Measurements from ENCODE around the gene RGS18.

The RGS18 gene

DNA sequence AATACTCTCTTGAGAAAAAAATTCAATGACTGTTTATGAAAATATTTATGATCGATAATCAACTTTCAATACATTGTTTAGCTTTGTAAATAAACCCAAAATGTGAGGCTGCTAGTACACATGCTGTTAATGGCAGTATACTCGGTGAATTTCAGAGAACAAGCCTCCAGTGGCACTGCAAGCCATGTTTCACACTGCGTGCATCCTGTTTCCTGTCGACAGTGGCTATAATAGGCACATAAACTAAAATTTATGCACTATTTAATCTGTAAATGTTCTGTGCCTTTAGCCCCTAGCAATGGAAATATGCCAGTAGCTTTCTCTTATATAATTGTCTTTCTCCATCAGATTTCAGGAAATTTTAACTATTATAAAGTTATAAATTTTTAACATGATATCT lies 26.3 kb upstream of the RGS18 start:
- Histone ChIP-seq H3K36me3 (ENCODE audit: low read depth) (no peaks in the 10 kb centered on the region), H3K4me3 (ENCODE audit: severe bottlenecking) (no peak overlapping the region), H3K9me3 (ENCODE audit: severe bottlenecking) (no peaks in the 10 kb centered on the region), H3K27me3 (ENCODE audit: insufficient read depth, poor library complexity, severe bottlenecking) (no peaks in the 10 kb centered on the region), H3K4me1 (ENCODE audit: insufficient read depth, poor library complexity, severe bottlenecking) (peaks cover 6% of the 10 kb centered on the region), H3K27ac (ENCODE audit: poor library complexity, severe bottlenecking) (no peak overlapping the region)
- DNase-seq (ENCODE audit: low spot score) (no peak), ATAC-seq (ENCODE audit: low read depth) (no peak)
- TF ChIP-seq, protein P1, sequence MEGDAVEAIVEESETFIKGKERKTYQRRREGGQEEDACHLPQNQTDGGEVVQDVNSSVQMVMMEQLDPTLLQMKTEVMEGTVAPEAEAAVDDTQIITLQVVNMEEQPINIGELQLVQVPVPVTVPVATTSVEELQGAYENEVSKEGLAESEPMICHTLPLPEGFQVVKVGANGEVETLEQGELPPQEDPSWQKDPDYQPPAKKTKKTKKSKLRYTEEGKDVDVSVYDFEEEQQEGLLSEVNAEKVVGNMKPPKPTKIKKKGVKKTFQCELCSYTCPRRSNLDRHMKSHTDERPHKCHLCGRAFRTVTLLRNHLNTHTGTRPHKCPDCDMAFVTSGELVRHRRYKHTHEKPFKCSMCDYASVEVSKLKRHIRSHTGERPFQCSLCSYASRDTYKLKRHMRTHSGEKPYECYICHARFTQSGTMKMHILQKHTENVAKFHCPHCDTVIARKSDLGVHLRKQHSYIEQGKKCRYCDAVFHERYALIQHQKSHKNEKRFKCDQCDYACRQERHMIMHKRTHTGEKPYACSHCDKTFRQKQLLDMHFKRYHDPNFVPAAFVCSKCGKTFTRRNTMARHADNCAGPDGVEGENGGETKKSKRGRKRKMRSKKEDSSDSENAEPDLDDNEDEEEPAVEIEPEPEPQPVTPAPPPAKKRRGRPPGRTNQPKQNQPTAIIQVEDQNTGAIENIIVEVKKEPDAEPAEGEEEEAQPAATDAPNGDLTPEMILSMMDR (IDR thresholded peaks at IDR 0.05; ENCODE audit: poor library complexity, severe bottlenecking) = no peak

DNA sequence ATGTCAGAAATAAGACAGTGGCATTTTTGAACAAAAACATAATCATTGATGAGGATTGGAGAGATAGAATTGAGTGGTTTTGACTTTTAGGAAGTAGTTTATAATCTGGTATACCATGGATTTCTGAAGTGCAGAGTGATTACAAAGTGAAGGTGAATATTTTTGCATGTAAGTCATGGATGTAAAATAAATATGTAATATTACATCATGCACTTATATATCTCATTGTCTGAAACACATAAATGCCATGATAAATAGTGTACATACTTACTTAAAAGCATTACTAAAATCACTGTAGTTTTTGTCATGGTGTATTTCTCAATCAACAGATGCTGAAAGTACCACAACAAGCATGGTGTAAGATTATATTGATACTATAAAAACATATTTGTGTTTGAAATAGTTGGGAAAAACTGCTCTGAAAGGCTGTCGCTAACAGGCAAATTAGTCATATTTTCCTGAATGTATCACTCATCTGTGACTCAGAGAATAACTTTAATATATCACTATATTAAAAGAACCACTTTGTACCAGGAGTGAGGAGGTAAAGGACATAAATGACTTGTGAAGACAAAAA lies 24.8 kb upstream of the RGS18 start:
- no peak overlapping the region for H3K4me3 ChIP-seq (ENCODE audit: severe bottlenecking)
- peak; percentile 77 for ATAC-seq (ENCODE audit: low read depth)
- no peak for DNase-seq (ENCODE audit: low spot score)
- TF ChIP-seq, protein P1 (IDR thresholded peaks at IDR 0.05; ENCODE audit: poor library complexity, severe bottlenecking) = no peak
- peaks cover 6% of the 10 kb centered on the region for H3K4me1 ChIP-seq (ENCODE audit: insufficient read depth, poor library complexity, severe bottlenecking)
- no peaks in the 10 kb centered on the region for H3K36me3 ChIP-seq (ENCODE audit: low read depth)
- H3K27me3 ChIP-seq (ENCODE audit: insufficient read depth, poor library complexity, severe bottlenecking) = no peaks in the 10 kb centered on the region
- H3K9me3 ChIP-seq (ENCODE audit: severe bottlenecking) = no peaks in the 10 kb centered on the region
- peak overlapping the region; percentile 20 for H3K27ac ChIP-seq (ENCODE audit: poor library complexity, severe bottlenecking)

DNA sequence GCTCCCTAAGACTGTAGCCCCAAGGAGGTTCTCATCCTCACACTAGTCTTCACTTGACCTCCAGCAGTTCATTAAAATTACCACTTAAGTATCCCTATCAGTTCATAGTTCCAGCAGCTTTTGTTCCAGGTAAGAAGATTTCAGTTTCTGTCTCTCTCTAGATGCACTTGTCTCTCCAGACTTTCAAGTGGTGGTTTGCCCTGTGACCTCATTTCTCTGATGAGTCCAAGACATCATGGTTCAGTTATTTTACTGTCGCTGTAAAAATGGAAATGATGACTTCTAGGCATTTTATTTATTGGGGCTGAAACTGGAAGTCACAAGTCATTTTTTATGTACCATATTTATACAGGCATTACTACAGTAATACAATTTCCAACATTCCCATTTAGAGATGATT lies 17.9 kb upstream of the RGS18 start:
- Histone ChIP-seq H3K9me3 (ENCODE audit: severe bottlenecking) (no peaks in the 10 kb centered on the region), H3K4me3 (ENCODE audit: severe bottlenecking) (no peak overlapping the region), H3K36me3 (ENCODE audit: low read depth) (no peaks in the 10 kb centered on the region), H3K27ac (ENCODE audit: poor library complexity, severe bottlenecking) (no peak overlapping the region), H3K27me3 (ENCODE audit: insufficient read depth, poor library complexity, severe bottlenecking) (no peaks in the 10 kb centered on the region), H3K4me1 (ENCODE audit: insufficient read depth, poor library complexity, severe bottlenecking) (no peaks in the 10 kb centered on the region)
- TF ChIP-seq, protein P1 (IDR thresholded peaks at IDR 0.05; ENCODE audit: poor library complexity, severe bottlenecking) = no peak
- ATAC-seq (ENCODE audit: low read depth) = no peak
- no peak for DNase-seq (ENCODE audit: low spot score)

DNA sequence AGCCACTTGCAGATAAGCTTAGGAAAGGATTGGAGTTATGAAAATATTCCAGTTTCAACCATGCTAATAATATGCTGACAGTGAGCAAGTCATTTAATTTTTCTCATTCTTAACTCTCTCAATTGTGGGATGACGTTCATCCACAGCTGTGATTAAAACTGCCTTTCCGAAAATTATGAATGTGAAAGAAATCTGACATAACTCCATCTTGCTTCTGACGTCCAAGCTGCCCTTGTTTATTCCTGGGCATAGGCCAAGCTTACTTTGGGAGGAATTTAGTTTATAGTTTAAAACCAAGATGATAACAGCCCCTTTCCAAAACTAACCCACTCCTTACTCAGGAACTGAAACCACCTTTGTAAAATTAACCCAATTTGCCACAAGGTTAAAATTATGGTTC lies 11.0 kb upstream of the RGS18 start:
- Histone ChIP-seq H3K9me3 (ENCODE audit: severe bottlenecking) (no peaks in the 10 kb centered on the region), H3K27ac (ENCODE audit: poor library complexity, severe bottlenecking) (peak overlapping the region; percentile 54), H3K36me3 (ENCODE audit: low read depth) (no peaks in the 10 kb centered on the region), H3K4me1 (ENCODE audit: insufficient read depth, poor library complexity, severe bottlenecking) (peaks cover 7% of the 10 kb centered on the region), H3K4me3 (ENCODE audit: severe bottlenecking) (no peak overlapping the region), H3K27me3 (ENCODE audit: insufficient read depth, poor library complexity, severe bottlenecking) (no peaks in the 10 kb centered on the region)
- no peak for DNase-seq (ENCODE audit: low spot score)
- TF ChIP-seq, protein P1 (IDR thresholded peaks at IDR 0.05; ENCODE audit: poor library complexity, severe bottlenecking) = no peak
- no peak for ATAC-seq (ENCODE audit: low read depth)

DNA sequence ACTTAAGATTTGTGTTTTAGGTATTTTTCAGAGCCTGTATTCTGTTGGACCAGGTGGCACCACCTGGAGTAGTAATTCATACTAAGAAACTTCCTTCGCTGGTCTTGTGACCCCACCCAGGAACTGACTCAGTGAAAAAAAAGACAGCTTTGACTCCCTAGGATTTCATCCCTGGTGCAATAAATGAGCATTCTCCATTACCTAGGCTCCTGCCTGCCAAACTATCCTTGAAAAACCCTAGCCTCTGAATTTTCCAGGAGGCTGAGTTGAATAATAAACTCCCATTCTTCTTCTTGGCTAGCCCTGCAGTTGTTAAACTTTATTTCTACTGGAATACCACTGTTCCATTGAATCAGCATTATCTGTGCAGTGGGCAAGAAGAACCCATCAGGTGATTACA lies 10.6 kb upstream of the RGS18 start:
- no peak overlapping the region for H3K4me3 ChIP-seq (ENCODE audit: severe bottlenecking)
- ATAC-seq (ENCODE audit: low read depth) (0 out of 3 replicates have a peak, but pooled peaks have one; percentile 23), DNase-seq (ENCODE audit: low spot score) (no peak)
- no peaks in the 10 kb centered on the region for H3K9me3 ChIP-seq (ENCODE audit: severe bottlenecking)
- H3K36me3 ChIP-seq (ENCODE audit: low read depth) = no peaks in the 10 kb centered on the region
- H3K27ac ChIP-seq (ENCODE audit: poor library complexity, severe bottlenecking) = peak overlapping the region; percentile 54
- TF ChIP-seq, protein P1 (IDR thresholded peaks at IDR 0.05; ENCODE audit: poor library complexity, severe bottlenecking) = no peak
- peaks cover 7% of the 10 kb centered on the region for H3K4me1 ChIP-seq (ENCODE audit: insufficient read depth, poor library complexity, severe bottlenecking)
- H3K27me3 ChIP-seq (ENCODE audit: insufficient read depth, poor library complexity, severe bottlenecking) = no peaks in the 10 kb centered on the region

Measured in RWPE2 (cell line).